NCI-H2081 treated with DMSO at 0.1 percent for 48 hours (cell line): ENCODE results near the gene ANK3.

Source experiments
- DNase-seq: peaks from one replicate; lab custom pipeline; 2025; lab: John Stamatoyannopoulos, UW

The ANK3 gene

GRCh38 chr10:60377042-60377352 lies 12.7 kb downstream of the ANK3 start:
- no peak for DNase-seq

- no peak for DNase-seq
These were observed 13.2 kb downstream of the ANK3 start for GRCh38 chr10:60376221-60377041.

- DNase-seq: no peak
These were observed 14.2 kb downstream of the ANK3 start for GRCh38 chr10:60375293-60376004.

- no peak for DNase-seq
These were observed 14.8 kb downstream of the ANK3 start for GRCh38 chr10:60374836-60375235.

- DNase-seq: no peak
These were observed 17.2 kb downstream of the ANK3 start for GRCh38 chr10:60372436-60372835.

- DNase-seq: no peak
These were observed 20.1 kb downstream of the ANK3 start for GRCh38 chr10:60369547-60369930.

- DNase-seq: no peak
These were observed 20.7 kb downstream of the ANK3 start for GRCh38 chr10:60368875-60369546.

GRCh38 chr10:60367901-60368300 lies 21.8 kb downstream of the ANK3 start:
- no peak for DNase-seq

GRCh38 chr10:60367431-60367830 lies 22.2 kb downstream of the ANK3 start:
- no peak for DNase-seq

- no peak for DNase-seq
These were observed 22.7 kb downstream of the ANK3 start for GRCh38 chr10:60367024-60367423.

- no peak for DNase-seq
These were observed 26.5 kb downstream of the ANK3 start for GRCh38 chr10:60363187-60363586.

GRCh38 chr10:60362461-60362860 lies 27.2 kb downstream of the ANK3 start:
- DNase-seq: no peak

GRCh38 chr10:60359066-60359465 lies 30.6 kb downstream of the ANK3 start:
- DNase-seq: no peak

- DNase-seq: no peak
These were observed 31.4 kb downstream of the ANK3 start for GRCh38 chr10:60358282-60358681.

- DNase-seq: no peak
These were observed 36.0 kb downstream of the ANK3 start for GRCh38 chr10:60353519-60354258.

GRCh38 chr10:60352105-60352504 lies 37.6 kb downstream of the ANK3 start:
- no peak for DNase-seq

GRCh38 chr10:60351191-60351853 lies 38.4 kb downstream of the ANK3 start:
- no peak for DNase-seq

GRCh38 chr10:60350400-60350799 lies 39.3 kb downstream of the ANK3 start:
- no peak for DNase-seq

- DNase-seq: no peak
These were observed 40.2 kb downstream of the ANK3 start for GRCh38 chr10:60349426-60349825.

GRCh38 chr10:60348982-60349381 lies 40.7 kb downstream of the ANK3 start:
- no peak for DNase-seq

- DNase-seq: no peak
These were observed 42.4 kb downstream of the ANK3 start for GRCh38 chr10:60347270-60347669.

GRCh38 chr10:60346661-60347060 lies 43.0 kb downstream of the ANK3 start:
- DNase-seq: no peak
